WTC11 (cell line): Measurements from ENCODE around the gene ZER1. TPM values are rescaled to one million over a fixed set of nuclear protein-coding genes. Genes with fewer than 3 reads are reported as not detected.

ENCODE experiments used
- ATAC-seq: fragments of 200-7000 bp; cut with Tn5 transposase; 2 replicates; pipeline ENCODE4 v1.10.0; 2021; ENCODE audit warnings: mild to moderate bottlenecking, moderate library complexity
- CTCF ChIA-PET: fragments of 300-600 bp; sonication (Branson Sonifier 250); formaldehyde crosslinking; loops from one replicate; lab custom pipeline; 2021; ENCODE audit warnings: antibody characterized with exemption; lab: Charles Lee
- POLR2A ChIA-PET: fragments of 350-600 bp; sonication (Branson Sonifier 250); formaldehyde crosslinking; loops from one replicate; lab custom pipeline; 2021; ENCODE audit warnings: antibody characterized with exemption; lab: Charles Lee
- DNase-seq: peaks from one replicate; pipeline ENCODE4 v3.0.0; 2021; ENCODE audit warnings: low spot score
- H3K27ac Mint-ChIP-seq: 2 replicates; pipeline ENCODE4 v1.8.0; 2021; ENCODE audit warnings: mixed read lengths
- H3K27me3 Mint-ChIP-seq: 2 replicates; pipeline ENCODE4 v1.8.0; 2021; ENCODE audit warnings: low read depth, mild to moderate bottlenecking, moderate library complexity, mixed read lengths
- H3K36me3 Mint-ChIP-seq: 2 replicates; pipeline ENCODE4 v1.8.0; 2021; ENCODE audit warnings: mixed read lengths
- H3K4me1 Mint-ChIP-seq: 2 replicates; pipeline ENCODE4 v1.8.0; 2022; ENCODE audit warnings: mixed read lengths
- H3K4me3 Mint-ChIP-seq: 2 replicates; pipeline ENCODE4 v1.8.0; 2021; ENCODE audit warnings: mild to moderate bottlenecking, moderate library complexity, mixed read lengths
- H3K9me3 Mint-ChIP-seq: 2 replicates; pipeline ENCODE4 v1.8.0; 2021; ENCODE audit warnings: mixed read lengths
- CBFB ChIP-seq: sonication (generic); formaldehyde crosslinking; IDR thresholded peaks from 2 replicates; pipeline ENCODE4 v1.8.1; 2022; ENCODE audit warnings: mild to moderate bottlenecking, low read depth, missing genetic modification reagents
- ESRRA ChIP-seq: sonication (generic); formaldehyde crosslinking; IDR thresholded peaks from 2 replicates; pipeline ENCODE4 v1.8.1; 2022; ENCODE audit warnings: mild to moderate bottlenecking, missing genetic modification reagents, borderline replicate concordance
- ETV6 ChIP-seq: sonication (generic); formaldehyde crosslinking; IDR thresholded peaks from 2 replicates; pipeline ENCODE4 v1.8.1; 2022; ENCODE audit warnings: mild to moderate bottlenecking, missing genetic modification reagents
- FOXJ3 ChIP-seq: sonication (generic); formaldehyde crosslinking; IDR thresholded peaks from 2 replicates; pipeline ENCODE4 v1.9.0; 2021; ENCODE audit warnings: missing genetic modification reagents, mild to moderate bottlenecking, borderline replicate concordance
- FOXP1 ChIP-seq: sonication (generic); formaldehyde crosslinking; IDR thresholded peaks from 2 replicates; pipeline ENCODE4 v1.8.0; 2022; ENCODE audit warnings: missing genetic modification reagents, mild to moderate bottlenecking, moderate library complexity, borderline replicate concordance
- GRHL2 ChIP-seq: fragments of 250-450 bp; sonication (Bioruptor Pico); IDR thresholded peaks from 2 replicates; pipeline ENCODE4 v1.8.0; 2022; ENCODE audit warnings: mild to moderate bottlenecking, moderate library complexity; ENCODE audit not compliant: insufficient replicate concordance, severe bottlenecking
- JAZF1 ChIP-seq: fragments of 250-450 bp; sonication (Bioruptor Pico); IDR thresholded peaks from 2 replicates; pipeline ENCODE4 v1.9.0; 2021; ENCODE audit warnings: moderate library complexity, mild to moderate bottlenecking, inconsistent platforms
- JUN ChIP-seq: sonication (generic); formaldehyde crosslinking; IDR thresholded peaks from 2 replicates; pipeline ENCODE4 v1.8.0; 2023; ENCODE audit warnings: mild to moderate bottlenecking, missing genetic modification reagents
- KAT7 ChIP-seq: sonication (generic); formaldehyde crosslinking; IDR thresholded peaks from 2 replicates; pipeline ENCODE4 v1.8.1; 2023; ENCODE audit warnings: missing genetic modification reagents, mild to moderate bottlenecking, borderline replicate concordance
- MAX ChIP-seq: sonication (generic); formaldehyde crosslinking; IDR thresholded peaks from 2 replicates; pipeline ENCODE4 v1.8.0; 2022; ENCODE audit warnings: mild to moderate bottlenecking, missing genetic modification reagents
- MLX ChIP-seq: sonication (generic); formaldehyde crosslinking; IDR thresholded peaks from 2 replicates; pipeline ENCODE4 v1.8.1; 2023; ENCODE audit warnings: mild to moderate bottlenecking, missing genetic modification reagents, moderate library complexity
- NR1H2 ChIP-seq: sonication (generic); formaldehyde crosslinking; IDR thresholded peaks from 2 replicates; pipeline ENCODE4 v1.9.0; 2021; ENCODE audit warnings: mild to moderate bottlenecking, moderate library complexity, missing genetic modification reagents
- PRRX2 ChIP-seq: fragments of 250-450 bp; sonication (Bioruptor Pico); IDR thresholded peaks from 2 replicates; pipeline ENCODE4 v1.8.0; 2021; ENCODE audit warnings: mild to moderate bottlenecking
- SMAD4 ChIP-seq: sonication (generic); formaldehyde crosslinking; IDR thresholded peaks from 2 replicates; pipeline ENCODE4 v1.8.0; 2022; ENCODE audit warnings: mild to moderate bottlenecking, missing genetic modification reagents
- SOX15 ChIP-seq: fragments of 250-450 bp; sonication (Bioruptor Pico); IDR thresholded peaks from 2 replicates; pipeline ENCODE4 v1.9.0; 2021; ENCODE audit warnings: mild to moderate bottlenecking
- TCF7 ChIP-seq: sonication (generic); formaldehyde crosslinking; IDR thresholded peaks from 2 replicates; pipeline ENCODE4 v1.8.0; 2022; ENCODE audit warnings: mild to moderate bottlenecking, low read depth, missing genetic modification reagents, moderate library complexity
- TEAD1 ChIP-seq: sonication (generic); formaldehyde crosslinking; IDR thresholded peaks from 2 replicates; pipeline ENCODE4 v1.8.0; 2022; ENCODE audit warnings: mild to moderate bottlenecking, missing genetic modification reagents
- TP53 ChIP-seq: sonication (generic); formaldehyde crosslinking; IDR thresholded peaks from 2 replicates; pipeline ENCODE4 v1.8.1; 2023; ENCODE audit warnings: mild to moderate bottlenecking, missing genetic modification reagents
- USF1 ChIP-seq: sonication (generic); formaldehyde crosslinking; IDR thresholded peaks from 2 replicates; pipeline ENCODE4 v1.8.0; 2022; ENCODE audit warnings: mild to moderate bottlenecking, missing genetic modification reagents
- USF2 ChIP-seq: sonication (generic); formaldehyde crosslinking; IDR thresholded peaks from 2 replicates; pipeline ENCODE4 v1.8.1; 2023; ENCODE audit warnings: mild to moderate bottlenecking, missing genetic modification reagents, moderate library complexity
- ZNF219 ChIP-seq: sonication (generic); formaldehyde crosslinking; IDR thresholded peaks from 2 replicates; pipeline ENCODE4 v1.8.0; 2023; ENCODE audit warnings: missing genetic modification reagents, mild to moderate bottlenecking, borderline replicate concordance
- ZNF232 ChIP-seq: sonication (generic); formaldehyde crosslinking; IDR thresholded peaks from 2 replicates; pipeline ENCODE4 v1.8.0; 2022; ENCODE audit warnings: mild to moderate bottlenecking, missing genetic modification reagents
- ZNF263 ChIP-seq: sonication (generic); formaldehyde crosslinking; IDR thresholded peaks from 2 replicates; pipeline ENCODE4 v1.8.1; 2022; ENCODE audit warnings: low read depth, mild to moderate bottlenecking, moderate library complexity, missing genetic modification reagents
- ZNF396 ChIP-seq: fragments of 250-450 bp; sonication (Bioruptor Pico); IDR thresholded peaks from 2 replicates; pipeline ENCODE4 v1.8.0; 2021; ENCODE audit warnings: mild to moderate bottlenecking, moderate library complexity, borderline replicate concordance
- ZNF532 ChIP-seq: fragments of 250-450 bp; sonication (Bioruptor Pico); IDR thresholded peaks from 2 replicates; pipeline ENCODE4 v1.9.0; 2021; ENCODE audit warnings: mild to moderate bottlenecking, borderline replicate concordance
- ZNF671 ChIP-seq: fragments of 250-450 bp; sonication (Bioruptor Pico); IDR thresholded peaks from 2 replicates; pipeline ENCODE4 v1.8.0; 2021; ENCODE audit warnings: mild to moderate bottlenecking
- total RNA-seq: library from RNA; stranded (reverse); gene quantifications from 3 replicates; pipeline ENCODE4 v1.2.3, GENCODE V29; 2021

ZER1 gene
- total RNA-seq, 1 experiment from 2014 or later, result 23.8 TPM

- no peak for TF ChIP-seq ZNF219
Measured at GRCh38 chr9:128785427-128785826, 13.7 kb upstream of the ZER1 start (continued).

- POLR2A ChIA-PET, result interaction anchor here (0.9 kb wide), 1 partner anchor 35 kb away, joined by 3 read pairs; the partner anchor contains the start of gene ENDOG
- 0 out of 2 replicates have a peak, but pooled peaks cover under 1% of the 10 kb centered on the region for H3K4me1 Mint-ChIP-seq
- no peak overlapping the region for H3K27ac Mint-ChIP-seq
- CTCF ChIA-PET, result no interaction called here
- DNase-seq, result no peak
- peaks cover 21% of the 10 kb centered on the region for H3K27me3 Mint-ChIP-seq
- TF ChIP-seq TP53 (CRISPR knock-in tag) (no peak), MAX (CRISPR knock-in tag) (no peak), ZNF263 (no peak), GRHL2 (CRISPR knock-in tag) (no peak), PRRX2 (CRISPR knock-in tag) (no peak), JAZF1 (CRISPR knock-in tag) (no peak), ZNF532 (CRISPR knock-in tag) (no peak), MLX (CRISPR knock-in tag) (no peak), CBFB (CRISPR knock-in tag) (no peak), KAT7 (CRISPR knock-in tag) (no peak), ETV6 (CRISPR knock-in tag) (no peak), TEAD1 (CRISPR knock-in tag) (no peak), JUN (CRISPR knock-in tag) (no peak), SMAD4 (no peak), FOXJ3 (no peak), USF2 (CRISPR knock-in tag) (no peak), SOX15 (CRISPR knock-in tag) (no peak)
- no peak for ATAC-seq
- peaks cover 2% of the 10 kb centered on the region for H3K36me3 Mint-ChIP-seq
- H3K9me3 Mint-ChIP-seq, result peaks cover 17% of the 10 kb centered on the region
- no peak overlapping the region for H3K4me3 Mint-ChIP-seq
Measured at GRCh38 chr9:128782669-128783068, 10.9 kb upstream of the ZER1 start.

- Mint-ChIP-seq H3K27ac (no peak overlapping the region), H3K4me1 (no peaks in the 10 kb centered on the region), H3K27me3 (peaks cover 22% of the 10 kb centered on the region), H3K36me3 (peaks cover 2% of the 10 kb centered on the region), H3K9me3 (peaks cover 17% of the 10 kb centered on the region), H3K4me3 (no peak overlapping the region)
- no peak for DNase-seq
- ATAC-seq, result no peak
- ChIA-PET POLR2A (no interaction called here), CTCF (no interaction called here)
- no peak for TF ChIP-seq TCF7 (CRISPR knock-in tag)
- TF ChIP-seq FOXP1 (CRISPR knock-in tag), result no peak
- TF ChIP-seq ZNF396, result no peak
- no peak for TF ChIP-seq ESRRA
- no peak for TF ChIP-seq NR1H2 (CRISPR knock-in tag)
- TF ChIP-seq GRHL2 (CRISPR knock-in tag), result no peak
- no peak for TF ChIP-seq USF1 (CRISPR knock-in tag)
- no peak for TF ChIP-seq ZNF232 (CRISPR knock-in tag)
- TF ChIP-seq SMAD4, result no peak
- no peak for TF ChIP-seq KAT7 (CRISPR knock-in tag)
- no peak for TF ChIP-seq ZNF671
Measured at GRCh38 chr9:128781187-128782070, 9.7 kb upstream of the ZER1 start.
